Panc1 (cell line): ENCODE results near the gene INTS2. TPM values are rescaled to one million over a fixed set of nuclear protein-coding genes. Genes with fewer than 3 reads are reported as not detected.

ENCODE experiments used
- ATAC-seq: fragments of 200-7000 bp; cut with Tn5 transposase; 2 replicates; pipeline ENCODE4 v1.9.1; 2020; ENCODE audit warnings: mild to moderate bottlenecking, moderate library complexity
- BruUV-seq: library from RNA; stranded (reverse); fragments of 400-500 nt; replicated peaks from 2 replicates; lab custom pipeline; 2021; lab: Mats Ljungman, UMichigan
- CTCF ChIA-PET: fragments of 300-600 bp; sonication (Branson Sonifier 250); formaldehyde crosslinking; loops from one replicate; lab custom pipeline; 2022; ENCODE audit warnings: antibody characterized with exemption; lab: Charles Lee
- POLR2A ChIA-PET: fragments of 300-600 bp; sonication (Branson Sonifier 250); formaldehyde crosslinking; loops from one replicate; lab custom pipeline; 2022; ENCODE audit warnings: antibody characterized with exemption; lab: Charles Lee
- DNase-seq: peaks from one replicate; pipeline ENCODE4 v3.0.0-alpha.2; 2010; ENCODE audit warnings: low read depth, low spot score
- H3K27ac ChIP-seq: 2 replicates; pipeline ENCODE4 v1.5.1; 2011; ENCODE audit warnings: mild to moderate bottlenecking, low read length, inconsistent platforms
- H3K27me3 ChIP-seq: fragments of 200-500 bp; sonication (Bioruptor generic); 2 replicates; pipeline ENCODE4 v1.6.0; 2014; ENCODE audit warnings: low read length, inconsistent platforms; ENCODE audit not compliant: control insufficient read depth, insufficient read depth
- H3K36me3 ChIP-seq: fragments of 200-500 bp; sonication (Bioruptor generic); 2 replicates; pipeline ENCODE4 v1.5.1; 2014; ENCODE audit warnings: inconsistent platforms, mild to moderate bottlenecking, low read length, moderate library complexity; ENCODE audit not compliant: control insufficient read depth, insufficient read depth
- H3K4me1 ChIP-seq: 2 replicates; pipeline ENCODE4 v1.5.1; 2011; ENCODE audit warnings: inconsistent platforms, mild to moderate bottlenecking, low read length, moderate library complexity; ENCODE audit not compliant: control insufficient read depth, insufficient read depth
- H3K4me3 ChIP-seq, 2 experiments: 2 replicates each; pipeline ENCODE4 v1.5.1; 2011 to 2012; ENCODE audit warnings: low read depth in 2 of 2, low read length in 2 of 2, mild to moderate bottlenecking in 2 of 2, inconsistent platforms in 1 of 2, moderate library complexity in 1 of 2
- H3K9me3 ChIP-seq: fragments of 200-500 bp; sonication (Bioruptor generic); 2 replicates; pipeline ENCODE4 v1.5.1; 2014; ENCODE audit warnings: low read depth, mild to moderate bottlenecking, inconsistent platforms, low read length, moderate library complexity; ENCODE audit not compliant: control insufficient read depth, insufficient read depth
- CTCF ChIP-seq: fragments of 450-650 bp; IDR thresholded peaks from 2 replicates; pipeline ENCODE4 v1.5.1; 2017; ENCODE audit warnings: mild to moderate bottlenecking
- POLR2AphosphoS5 ChIP-seq: IDR thresholded peaks from 2 replicates; pipeline ENCODE4 v1.6.1; 2012; ENCODE audit warnings: mild to moderate bottlenecking, low read depth, low read length, moderate library complexity
- REST ChIP-seq, 2 experiments: IDR thresholded peaks; 2 replicates each; pipeline ENCODE4 v1.6.1; 2011 to 2012; ENCODE audit warnings: low read depth in 2 of 2, control low read depth in 1 of 2, low read length in 1 of 2, mild to moderate bottlenecking in 1 of 2, moderate library complexity in 1 of 2; ENCODE audit not compliant: insufficient read depth in 1 of 2
- SIN3A ChIP-seq: IDR thresholded peaks from 2 replicates; pipeline ENCODE4 v1.6.1; 2012; ENCODE audit warnings: low read depth, mild to moderate bottlenecking, low read length, moderate library complexity, borderline replicate concordance; ENCODE audit not compliant: insufficient read depth
- TCF7L2 ChIP-seq: IDR thresholded peaks from 2 replicates; pipeline ENCODE4 v1.6.1; 2011; ENCODE audit warnings: mild to moderate bottlenecking, low read depth, low read length, inconsistent platforms
- in situ Hi-C: cut with HindIII; loops from 2 replicates; pipeline ENCODE4 v1.10.0; 2016; ENCODE audit warnings: low sequenced_read_pairs, low pct_unique_long_range_greater_than_20kb
- intact Hi-C: fragments of 100-400 bp; cut with micrococcal nuclease; formaldehyde crosslinking; loops from one replicate; pipeline ENCODE4 v1.10.0; 2022; ENCODE audit not compliant: unreplicated experiment
- total RNA-seq: library from RNA; stranded (reverse); gene quantifications from one replicate; pipeline ENCODE4 v1.2.1, GENCODE V29; 2021; ENCODE audit not compliant: unreplicated experiment

Gene INTS2
- total RNA-seq, 1 experiment from 2014 or later: 32.5 TPM

GRCh38 chr17:61967729-61968128 lies 39.9 kb upstream of the INTS2 start:
- Histone ChIP-seq H3K4me1 (no peaks in the 10 kb centered on the region), H3K36me3 (peaks cover 57% of the 10 kb centered on the region), H3K9me3 (no peaks in the 10 kb centered on the region), H3K27ac (no peak overlapping the region), H3K27me3 (no peaks in the 10 kb centered on the region), H3K4me3 (no peak overlapping the region)
- TF ChIP-seq REST (IDR thresholded peaks at IDR 0.05; ENCODE audit: insufficient read depth in 1 of 2, low read depth in 2 of 2, low read length in 1 of 2) (no peak), CTCF (no peak), TCF7L2 (no peak)
- POLR2A ChIA-PET: no interaction called here
- no TSS peak for BruUV-seq
- intact Hi-C loops (no loop called here), in situ Hi-C loops (no loop called here)
- CTCF ChIA-PET: no interaction called here
- no peak for ATAC-seq
- DNase-seq: no peak

GRCh38 chr17:61966191-61966590 lies 38.4 kb upstream of the INTS2 start:
- DNase-seq (no peak), ATAC-seq (no peak)
- H3K27ac ChIP-seq: no peak overlapping the region
- H3K36me3 ChIP-seq: peaks cover 54% of the 10 kb centered on the region
- no peaks in the 10 kb centered on the region for H3K9me3 ChIP-seq
- ChIA-PET POLR2A (no interaction called here), CTCF (no interaction called here)
- no peaks in the 10 kb centered on the region for H3K4me1 ChIP-seq
- BruUV-seq: no TSS peak
- intact Hi-C loops: no loop called here
- no peak overlapping the region for H3K4me3 ChIP-seq
- H3K27me3 ChIP-seq: no peaks in the 10 kb centered on the region
- in situ Hi-C loops: no loop called here
- no peak for TF ChIP-seq REST (IDR thresholded peaks at IDR 0.05; ENCODE audit: insufficient read depth in 1 of 2, low read depth in 2 of 2, low read length in 1 of 2)
- TF ChIP-seq CTCF: no peak
- TF ChIP-seq SIN3A: no peak
- TF ChIP-seq TCF7L2: no peak
- no peak for TF ChIP-seq POLR2AphosphoS5
